Erythroblast (primary cell): ENCODE results near the gene GLRA1.

Source experiments
- DNase-seq, 2 experiments: peaks; one replicate each; lab custom pipeline; 2025; lab: John Stamatoyannopoulos, UW
- GATA1 ChIP-seq: IDR thresholded peaks from 2 replicates; pipeline ENCODE4 v1.6.1; 2011; ENCODE audit warnings: low read depth, mild to moderate bottlenecking, control low read depth, low read length, moderate library complexity
- POLR2A ChIP-seq: IDR thresholded peaks from 2 replicates; pipeline ENCODE4 v1.6.1; 2011; ENCODE audit warnings: mild to moderate bottlenecking, low read length

GLRA1 gene

DNA sequence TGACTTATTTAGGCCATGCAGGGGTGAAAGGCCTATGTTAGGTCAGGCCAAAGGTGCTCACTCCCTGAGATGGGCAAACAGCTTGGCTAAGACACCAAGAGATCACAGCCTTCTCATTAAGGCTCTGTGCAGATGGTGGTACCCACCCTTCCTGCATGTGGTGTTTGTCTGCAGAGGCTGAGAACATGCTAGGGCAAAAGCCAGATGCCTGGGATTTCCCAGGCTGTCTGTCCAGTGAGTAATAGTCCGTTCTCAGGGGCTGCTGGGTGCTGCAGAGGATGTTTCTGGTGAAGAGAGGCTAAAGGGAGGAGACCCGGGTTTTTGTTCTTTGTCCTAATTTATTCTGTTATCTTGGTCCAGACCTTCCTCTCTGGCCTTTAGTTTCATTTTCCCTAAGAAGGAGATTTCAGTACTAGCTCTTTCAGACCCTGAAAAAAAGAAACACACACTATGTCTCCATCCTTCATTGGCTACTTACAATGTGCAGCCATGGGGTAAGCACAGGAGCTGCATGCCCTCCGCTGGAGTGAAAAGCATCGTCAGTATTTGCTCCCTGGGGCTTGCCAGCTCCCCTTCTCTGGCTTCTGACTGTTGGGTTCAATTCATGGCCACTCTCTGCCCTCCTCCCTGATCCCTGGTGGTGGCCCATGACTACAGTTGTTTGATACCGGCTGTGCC lies 23.4 kb upstream of the GLRA1 start:
- DNase-seq = no peak
- TF ChIP-seq POLR2A (no peak), GATA1 (no peak)

GRCh38 chr5:151937851-151938250 lies 13.2 kb upstream of the GLRA1 start:
- TF ChIP-seq GATA1 = no peak
- no peak for TF ChIP-seq POLR2A
- DNase-seq = no peak

GRCh38 chr5:151935135-151935695 lies 10.6 kb upstream of the GLRA1 start:
- TF ChIP-seq POLR2A (no peak), GATA1 (no peak)
- no peak for DNase-seq

DNA sequence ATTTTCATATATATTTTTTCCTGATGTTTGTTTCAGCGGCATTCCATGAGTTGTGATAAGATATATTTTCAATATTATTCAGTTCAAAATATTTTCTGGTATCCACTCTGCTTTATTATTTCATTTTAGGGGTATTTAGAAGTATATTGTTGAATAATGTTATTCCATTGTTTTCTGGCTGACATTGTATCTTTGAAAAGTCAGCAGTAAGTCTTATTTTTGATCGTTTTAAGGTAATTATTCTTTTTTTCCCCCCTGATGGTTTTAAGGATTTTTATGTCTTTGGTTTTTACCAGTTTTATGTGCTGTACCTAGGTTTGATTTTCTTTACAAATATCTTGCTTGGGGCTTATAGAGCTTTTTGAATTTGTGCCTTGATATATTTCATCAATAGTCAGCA lies 6.6 kb upstream of the GLRA1 start:
- no peak for DNase-seq
- TF ChIP-seq POLR2A (no peak), GATA1 (no peak)

DNA sequence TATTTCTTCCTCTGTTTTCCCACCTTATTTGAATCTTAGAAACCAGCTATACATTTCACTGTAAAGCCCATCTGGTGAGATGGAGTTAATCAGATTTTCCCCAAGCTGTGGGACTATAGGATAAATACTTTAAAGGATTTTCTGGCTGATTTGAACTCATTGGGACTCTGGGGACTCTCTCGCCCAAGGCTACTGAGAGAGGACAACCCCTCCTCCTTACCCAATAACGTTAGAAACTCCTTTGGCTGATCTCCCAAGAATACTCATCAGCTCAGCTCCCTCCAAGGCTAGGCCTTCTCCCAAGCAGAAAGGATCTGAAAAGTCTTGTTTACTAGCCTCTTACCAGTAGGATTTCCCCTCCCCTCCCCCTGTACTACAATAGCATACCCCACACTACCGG lies 1.5 kb upstream of the GLRA1 start:
- TF ChIP-seq POLR2A (no peak), GATA1 (no peak)
- no peak for DNase-seq

GRCh38 chr5:151925340-151925739 lies 689 bp upstream of the GLRA1 start:
- TF ChIP-seq POLR2A (no peak), GATA1 (no peak)

DNA sequence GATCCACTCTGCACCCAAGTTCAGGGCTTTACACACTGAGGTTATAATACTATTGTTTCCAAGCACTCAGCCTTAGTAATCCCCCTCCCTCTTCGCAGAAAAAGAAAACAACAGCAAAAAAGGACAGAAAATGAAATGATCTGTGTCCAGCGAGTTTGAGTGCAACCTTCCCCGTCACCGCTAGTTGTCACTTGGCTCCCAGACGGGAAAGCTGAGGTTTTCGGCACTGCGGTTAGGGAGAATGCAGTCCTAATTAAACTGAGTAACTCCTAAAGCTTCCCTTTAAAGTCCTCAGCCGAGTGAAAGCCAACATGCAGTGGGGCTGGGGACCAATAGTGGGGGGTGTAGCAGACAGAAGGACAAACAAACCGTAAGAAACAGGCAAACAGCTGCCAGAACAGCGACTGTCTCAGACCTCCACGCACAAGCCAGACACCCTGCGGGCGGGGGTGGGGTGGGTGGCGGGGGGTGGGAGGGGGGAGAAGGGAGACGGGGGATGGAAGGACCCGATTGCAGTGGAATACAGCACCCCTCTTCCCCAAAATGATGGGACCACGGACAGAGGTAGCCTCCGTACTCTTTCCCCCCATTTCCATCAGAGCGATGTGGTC lies 680 bp downstream of the GLRA1 start:
- TF ChIP-seq POLR2A = no peak
- no peak for TF ChIP-seq GATA1
- DNase-seq = no peak

More at GRCh38 chr5:151925340-151925739, 689 bp upstream of the GLRA1 start:
- DNase-seq = no peak

- no peak for DNase-seq
- TF ChIP-seq POLR2A = no peak
- TF ChIP-seq GATA1 = no peak
Measured at GRCh38 chr5:151921916-151922315, 2.7 kb downstream of the GLRA1 start.

- DNase-seq = no peak
- no peak for TF ChIP-seq GATA1
- no peak for TF ChIP-seq POLR2A
Measured at GRCh38 chr5:151917904-151918303, 6.7 kb downstream of the GLRA1 start.

DNA sequence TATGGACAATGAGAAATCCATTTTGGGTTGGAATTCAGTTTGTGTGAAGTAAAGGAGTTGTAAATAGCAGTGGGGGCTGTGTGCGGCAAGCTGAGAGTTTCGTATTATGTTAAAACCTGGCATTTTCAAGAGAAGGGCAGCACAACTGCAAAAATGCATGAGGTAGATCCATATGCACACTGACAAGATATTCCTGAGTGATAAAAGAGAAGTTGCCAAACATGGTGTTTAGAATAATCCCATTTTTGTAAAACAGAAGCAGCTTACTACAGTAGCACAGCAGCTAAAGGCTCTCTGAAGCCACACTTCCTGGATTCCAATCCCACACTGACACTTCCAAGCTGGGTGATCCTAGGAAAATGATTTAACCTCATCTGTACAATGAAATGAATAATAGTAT lies 11.2 kb downstream of the GLRA1 start:
- TF ChIP-seq POLR2A = no peak
- TF ChIP-seq GATA1 = no peak
- no peak for DNase-seq

GRCh38 chr5:151912360-151912759 lies 12.3 kb downstream of the GLRA1 start:
- no peak for DNase-seq
- TF ChIP-seq GATA1 = no peak

- TF ChIP-seq GATA1 (no peak), POLR2A (no peak)
- no peak for DNase-seq
Measured at GRCh38 chr5:151911011-151911410, 13.6 kb downstream of the GLRA1 start.

DNA sequence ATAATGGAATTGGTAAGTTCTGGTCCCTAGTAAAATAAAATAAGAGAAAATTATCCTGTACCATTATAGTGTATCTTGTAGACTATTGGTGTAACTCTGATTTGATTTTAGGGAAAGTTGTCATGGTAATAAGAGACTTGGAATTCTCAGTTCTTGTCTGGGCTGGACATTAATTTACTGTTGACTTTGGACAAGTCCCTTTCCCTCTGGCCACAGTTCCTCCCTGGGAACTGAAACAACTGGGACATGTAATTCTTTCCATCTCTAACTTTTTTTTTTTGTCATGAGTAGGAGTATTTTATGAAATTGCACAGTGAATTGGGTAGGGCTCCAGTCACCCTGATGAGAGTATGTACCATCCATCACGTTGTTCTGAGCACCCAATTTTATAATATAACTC lies 15.0 kb downstream of the GLRA1 start:
- no peak for DNase-seq

GRCh38 chr5:151906246-151906645 lies 18.4 kb downstream of the GLRA1 start:
- TF ChIP-seq GATA1 = no peak
- no peak for TF ChIP-seq POLR2A
- DNase-seq = no peak

More for the DNA sequence above, 15.0 kb downstream of the GLRA1 start:
- no peak for TF ChIP-seq GATA1
- no peak for TF ChIP-seq POLR2A

DNA sequence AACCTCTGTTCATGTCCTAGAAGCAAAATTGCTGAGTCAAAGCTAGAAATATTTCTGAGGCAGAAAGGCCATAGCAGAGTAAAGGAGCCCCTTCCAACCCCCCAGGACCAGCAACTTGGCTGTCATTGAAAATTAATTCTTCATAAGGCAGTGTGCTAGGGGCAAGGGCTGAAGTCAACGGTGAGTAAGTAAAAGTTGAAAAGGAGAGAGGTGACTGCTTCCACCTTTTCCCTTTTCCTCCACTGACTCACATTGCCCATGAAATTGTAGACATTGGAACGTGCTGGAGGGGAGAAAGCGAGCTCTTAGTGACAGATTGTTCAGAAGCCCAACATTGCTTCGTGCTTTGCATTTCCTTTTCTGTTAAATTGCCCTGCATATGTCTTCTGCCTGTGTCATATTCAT lies 19.1 kb downstream of the GLRA1 start:
- TF ChIP-seq GATA1 (no peak), POLR2A (no peak)
- no peak for DNase-seq
